Limb (tissue), 2 donors: ENCODE results near the gene SLC38A4.

Experiments used
- DNase-seq, 2 donors: peaks; one replicate each; pipeline ENCODE4 v3.0.0-alpha.2; 2016; ENCODE audit errors: extremely low spot score in 2 of 2

Gene SLC38A4

GRCh38 chr12:46717159-46717558 lies 108.6 kb downstream of the SLC38A4 start:
- no peak for DNase-seq
